DMS53 treated with DMSO at 0.1 percent for 48 hours (cell line): ENCODE data around the gene PLEKHM3.
"Not testable (repeated sequence)": the region's sequence is repeated elsewhere in the genome, so short reads cannot be mapped to it uniquely, and the experiment has no call there.

Experiments used
- DNase-seq: peaks from one replicate; lab custom pipeline; 2025; ENCODE audit not compliant: unreplicated experiment; lab: John Stamatoyannopoulos, UW

PLEKHM3 gene

DNA sequence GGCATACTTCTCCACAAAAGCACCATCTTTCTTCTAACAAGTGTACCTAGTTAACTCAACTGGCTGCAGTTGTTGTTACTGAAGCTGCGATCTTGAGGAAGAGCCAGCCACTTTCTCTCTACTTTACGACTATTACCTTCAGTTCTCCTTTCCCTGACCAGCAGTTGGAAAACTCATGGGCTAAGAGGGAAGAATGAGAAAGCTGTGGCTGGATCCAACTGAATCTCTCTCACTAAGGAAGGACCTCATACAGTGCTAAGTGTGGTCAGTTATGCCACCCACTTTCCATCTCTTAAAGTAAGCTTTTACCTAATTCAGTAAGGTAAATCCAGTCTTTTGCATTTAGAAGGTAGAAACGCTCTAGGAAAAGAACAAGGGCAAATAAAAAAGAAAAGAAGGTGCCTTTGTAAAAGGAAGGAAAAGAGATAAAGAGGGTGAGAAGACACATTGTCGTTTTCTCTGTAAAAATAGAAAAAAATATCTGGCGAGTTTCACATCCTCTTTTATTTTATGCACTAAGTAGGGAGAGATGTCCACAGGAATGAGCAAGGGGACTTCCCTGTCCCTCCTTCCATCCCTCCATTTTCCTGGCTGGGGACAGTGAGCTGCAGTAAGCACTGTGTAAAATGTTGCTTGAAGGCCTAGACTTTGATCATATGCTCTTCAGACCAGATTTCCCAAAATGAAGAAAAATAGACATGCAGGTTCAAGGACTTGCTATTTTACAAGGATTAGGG, 73.4 kb downstream of the PLEKHM3 start:
- DNase-seq, result no peak

DNA sequence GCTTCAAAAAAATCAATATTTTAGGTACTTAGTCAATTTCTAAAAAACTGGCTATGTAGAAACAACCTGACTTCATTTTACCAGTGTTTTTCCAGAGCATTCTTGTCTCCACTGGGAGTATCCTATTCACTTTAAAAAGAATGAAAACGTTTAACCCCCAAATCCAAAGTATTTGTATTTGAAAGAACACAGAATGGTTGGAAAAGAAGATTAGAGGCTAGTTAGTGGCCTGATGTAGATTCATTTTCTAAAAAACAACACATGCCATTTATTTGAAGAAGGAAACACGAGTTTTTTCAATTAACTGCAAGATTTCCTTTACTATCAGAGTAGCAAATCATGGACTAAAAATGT, 74.6 kb downstream of the PLEKHM3 start:
- no peak for DNase-seq

DNA sequence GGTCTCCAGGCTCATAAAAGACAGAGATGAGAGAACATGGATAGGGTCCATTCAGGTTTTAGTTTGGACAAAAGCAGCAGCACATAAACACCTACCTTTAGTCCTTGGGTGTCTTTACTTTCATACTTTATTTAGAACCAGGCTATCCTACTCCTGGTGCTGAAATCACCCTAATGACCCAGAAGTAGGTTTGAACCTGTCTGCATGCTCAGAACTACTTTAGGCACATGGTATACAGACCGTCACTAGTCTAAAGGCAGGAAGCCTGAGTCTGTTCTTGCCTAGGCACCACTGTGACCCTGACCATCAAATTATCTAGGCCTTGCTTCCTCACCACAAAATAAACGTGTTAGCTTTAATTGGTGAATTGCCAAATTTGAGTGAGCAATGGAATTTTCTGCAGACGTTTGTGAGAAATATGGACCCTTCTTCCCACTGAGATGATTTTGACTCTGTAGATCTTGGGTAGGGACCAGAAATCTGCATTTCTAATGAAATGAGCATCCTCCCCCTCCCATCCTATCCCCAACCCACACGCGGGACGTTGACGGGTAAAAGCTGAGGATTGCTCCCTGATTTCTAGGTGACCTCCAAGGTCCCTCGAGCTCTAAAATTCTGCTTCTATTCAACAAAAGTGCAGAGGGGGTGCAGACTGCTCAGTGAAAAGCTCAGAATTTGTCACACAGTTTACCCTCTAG, 75.1 kb downstream of the PLEKHM3 start:
- DNase-seq, result no peak

DNA sequence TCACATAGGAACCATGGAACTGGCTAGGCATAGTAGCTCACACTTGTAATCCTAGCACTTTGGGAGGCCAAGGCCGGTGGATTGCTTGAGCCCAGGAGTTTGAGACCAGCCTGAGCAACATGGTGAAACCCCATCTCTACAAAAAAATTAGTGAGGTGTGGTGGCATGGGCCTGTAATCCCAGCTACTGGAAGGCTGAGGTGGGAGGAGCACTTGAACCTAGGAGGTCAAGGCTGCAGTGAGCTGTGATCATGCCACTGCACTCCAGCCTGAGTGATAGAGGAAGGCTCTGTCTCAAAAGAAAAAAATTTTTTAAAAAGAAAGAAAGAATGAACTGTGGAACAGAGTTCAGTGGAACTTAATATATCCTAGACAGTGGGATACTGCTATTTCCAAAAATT, 76.1 kb downstream of the PLEKHM3 start:
- DNase-seq, result not testable (repeated sequence)

GRCh38 chr2:207944979-207945600, 80.2 kb downstream of the PLEKHM3 start:
- DNase-seq, result no peak

DNA sequence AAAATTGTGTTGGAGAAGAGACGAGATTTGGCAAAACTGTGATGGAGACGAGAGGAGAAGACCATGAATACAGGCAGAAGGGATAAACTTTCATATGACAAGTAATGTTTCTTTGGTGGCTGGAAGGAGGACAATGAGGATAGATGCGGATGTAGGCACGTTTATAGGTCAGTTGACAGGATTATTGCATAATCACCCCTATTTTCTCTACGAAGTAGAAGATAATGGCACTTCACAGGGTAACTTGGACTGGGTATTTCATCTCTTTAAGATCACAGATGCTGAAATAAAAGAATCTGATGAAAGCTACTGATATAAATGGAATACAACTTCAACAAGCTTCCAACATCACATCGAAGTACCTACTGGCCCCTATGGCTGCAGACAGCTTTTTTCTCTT, 81.0 kb downstream of the PLEKHM3 start:
- DNase-seq, result no peak

- peak; percentile 46 for DNase-seq
Observed at GRCh38 chr2:207939342-207940108, 85.8 kb downstream of the PLEKHM3 start.

DNA sequence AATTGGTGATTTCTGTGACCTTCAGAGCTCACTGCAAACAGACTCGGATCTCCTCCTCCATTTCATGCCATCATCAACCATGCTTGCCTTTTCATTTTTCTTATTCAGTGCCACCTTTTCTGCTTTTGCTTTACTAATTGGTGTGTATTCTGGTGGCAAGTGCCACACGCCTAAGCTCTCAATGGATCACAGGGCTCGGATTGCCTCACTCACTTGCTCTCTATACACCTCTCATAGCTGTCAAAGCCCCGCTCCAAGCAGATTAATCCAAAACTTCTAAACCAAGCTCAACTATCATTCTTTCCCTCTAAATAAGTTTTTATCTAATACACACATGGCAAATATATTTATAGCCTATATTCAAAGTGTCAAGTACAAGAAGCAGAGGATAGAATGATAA, 86.4 kb downstream of the PLEKHM3 start:
- DNase-seq, result no peak

- no peak for DNase-seq
Observed at GRCh38 chr2:207938415-207938814, 86.9 kb downstream of the PLEKHM3 start.

DNA sequence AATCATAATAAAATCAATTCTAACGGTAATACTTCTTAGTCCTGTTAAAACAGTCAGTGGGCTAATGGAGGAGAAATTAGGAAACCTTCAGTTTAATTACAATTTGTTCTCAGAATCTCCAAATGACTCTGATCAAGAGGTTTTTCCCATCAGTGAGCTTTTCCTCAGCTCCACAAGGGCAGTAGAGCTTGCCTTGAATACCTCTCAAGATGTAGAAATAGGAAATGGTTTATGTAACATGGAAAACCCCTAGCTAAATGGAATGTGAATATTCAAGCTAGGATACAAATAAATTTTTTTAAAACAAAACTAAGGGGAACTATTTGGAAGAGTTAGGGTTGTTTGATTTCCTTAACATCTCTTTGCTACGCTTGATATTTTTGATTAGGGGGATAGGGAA, 87.5 kb downstream of the PLEKHM3 start:
- DNase-seq, result no peak

DNA sequence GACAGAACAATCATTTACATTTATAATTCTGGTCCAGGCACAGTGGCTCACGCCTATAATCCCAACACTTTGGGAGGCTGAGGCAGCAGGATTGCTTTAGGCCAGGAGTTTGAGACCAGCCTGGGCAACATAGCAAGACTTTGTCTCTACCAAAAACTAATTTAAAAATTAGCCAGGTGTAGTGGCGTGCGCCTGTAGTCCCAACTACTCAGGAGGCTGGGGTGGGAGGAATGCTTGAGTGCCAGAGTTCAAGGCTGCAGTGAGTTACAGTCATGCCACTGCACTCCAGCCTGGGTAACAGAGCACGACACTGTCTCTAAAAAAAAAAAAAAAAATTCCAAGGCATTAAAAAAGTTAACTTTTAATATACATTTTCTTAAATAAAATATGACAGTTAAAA, 88.1 kb downstream of the PLEKHM3 start:
- no peak for DNase-seq

- no peak for DNase-seq
Observed at GRCh38 chr2:207936380-207936779, 88.9 kb downstream of the PLEKHM3 start.

DNA sequence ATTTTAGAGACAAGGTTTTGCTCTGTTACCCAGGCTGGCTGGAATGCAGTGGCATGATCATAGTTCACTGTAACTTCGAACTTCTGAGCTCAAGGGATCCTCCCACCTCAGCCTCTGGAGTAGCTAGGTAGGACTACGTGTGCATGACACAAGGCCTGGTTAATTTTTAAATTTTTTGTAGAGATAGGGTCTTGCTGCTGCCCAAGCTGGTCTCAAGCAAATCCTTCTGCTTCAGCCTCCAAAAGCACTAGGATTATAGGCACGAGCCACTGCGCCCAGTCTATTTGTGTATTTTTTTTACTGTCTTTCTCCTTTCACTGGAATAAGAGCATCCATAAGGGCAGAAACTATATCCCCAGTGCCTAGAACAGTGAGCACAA, 89.3 kb downstream of the PLEKHM3 start:
- no peak for DNase-seq

- no peak for DNase-seq
Observed at GRCh38 chr2:207935121-207935990, 90.0 kb downstream of the PLEKHM3 start.

DNA sequence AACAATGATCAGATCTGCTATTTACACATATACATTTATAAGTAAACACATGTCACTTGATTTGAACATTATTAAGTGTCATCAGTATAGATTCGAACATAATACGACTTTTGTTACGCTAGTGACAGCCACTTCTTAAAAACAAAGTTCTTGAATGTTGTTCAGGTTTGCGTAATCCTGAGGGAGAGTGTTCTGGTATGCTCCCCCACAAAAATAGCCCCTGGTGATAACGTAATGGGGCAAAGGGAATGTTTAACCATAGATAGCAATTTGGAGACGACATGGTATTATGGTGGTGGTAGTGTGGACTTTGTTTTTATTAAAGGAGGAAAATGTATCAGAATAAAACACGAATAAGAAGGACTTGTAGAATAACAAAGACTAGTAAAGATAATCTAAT, 90.6 kb downstream of the PLEKHM3 start:
- no peak for DNase-seq

DNA sequence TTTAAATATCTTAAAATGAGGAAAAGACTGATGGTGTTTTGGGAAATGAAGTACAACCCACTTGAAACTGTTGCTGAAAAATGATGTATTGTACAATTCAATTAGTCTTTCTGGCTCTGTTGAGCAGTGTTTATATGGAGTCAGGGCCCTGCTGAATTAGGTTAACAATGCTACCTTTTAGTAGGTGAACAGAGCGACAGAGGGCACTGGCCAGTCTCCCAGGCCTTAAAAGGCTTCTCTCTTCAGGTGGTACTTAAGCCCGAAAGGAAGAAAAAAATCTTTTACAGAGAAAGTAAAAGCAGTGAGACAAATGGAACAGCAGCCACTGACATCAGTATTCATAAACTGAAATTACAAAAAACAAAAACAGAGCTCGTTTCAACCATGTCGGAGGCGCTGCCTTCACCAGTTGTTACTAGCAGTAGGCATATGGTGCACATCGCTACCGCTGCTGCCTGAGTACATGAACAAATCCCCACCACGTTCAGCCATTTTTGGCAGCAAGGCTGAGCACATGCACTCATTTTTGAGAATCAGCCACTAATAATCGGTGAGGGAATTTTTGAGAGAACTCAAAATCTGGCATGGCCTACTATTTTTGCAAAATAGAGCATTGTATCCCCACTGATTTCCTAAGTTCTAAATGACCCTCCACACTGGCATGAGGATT, 91.8 kb downstream of the PLEKHM3 start:
- no peak for DNase-seq

DNA sequence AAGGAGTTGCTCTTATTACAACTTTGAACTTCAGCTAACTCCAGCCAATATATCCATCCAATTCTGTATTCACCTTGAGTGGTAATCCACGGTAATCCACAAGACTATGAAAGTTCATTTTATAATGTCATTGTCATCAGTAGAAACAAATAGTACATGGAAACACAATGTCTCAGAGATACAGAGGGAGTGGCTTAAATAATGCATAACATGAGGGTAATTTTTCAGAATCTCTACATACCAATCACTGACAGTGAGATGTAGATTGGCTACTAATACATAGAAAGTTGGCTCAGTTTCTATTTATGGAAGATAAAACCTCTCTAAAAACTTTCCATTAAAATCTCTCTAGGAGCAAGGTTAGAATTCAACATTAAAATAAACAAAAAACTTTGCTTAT, 93.2 kb downstream of the PLEKHM3 start:
- no peak for DNase-seq

DNA sequence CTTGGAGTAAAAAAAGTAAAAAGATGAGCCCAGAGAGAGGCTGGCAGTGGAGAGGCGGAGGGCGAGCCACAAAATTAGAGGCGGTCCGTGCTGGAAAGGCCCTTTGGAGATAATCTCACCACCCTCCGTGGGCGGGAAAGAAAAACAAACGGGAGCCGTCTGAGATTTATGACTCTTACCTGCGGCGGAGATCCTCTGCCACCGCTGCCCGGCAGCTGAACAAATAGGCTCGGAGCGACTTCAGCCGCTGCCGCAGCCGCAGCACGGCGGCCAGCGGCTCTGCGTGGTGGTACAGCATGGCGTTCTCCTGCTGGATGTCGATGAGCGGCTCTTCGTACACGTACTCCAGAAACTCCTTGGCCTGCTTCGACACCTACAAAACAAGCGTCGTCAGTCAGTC, 94.6 kb downstream of the PLEKHM3 start:
- DNase-seq, result peak; percentile 90

DNA sequence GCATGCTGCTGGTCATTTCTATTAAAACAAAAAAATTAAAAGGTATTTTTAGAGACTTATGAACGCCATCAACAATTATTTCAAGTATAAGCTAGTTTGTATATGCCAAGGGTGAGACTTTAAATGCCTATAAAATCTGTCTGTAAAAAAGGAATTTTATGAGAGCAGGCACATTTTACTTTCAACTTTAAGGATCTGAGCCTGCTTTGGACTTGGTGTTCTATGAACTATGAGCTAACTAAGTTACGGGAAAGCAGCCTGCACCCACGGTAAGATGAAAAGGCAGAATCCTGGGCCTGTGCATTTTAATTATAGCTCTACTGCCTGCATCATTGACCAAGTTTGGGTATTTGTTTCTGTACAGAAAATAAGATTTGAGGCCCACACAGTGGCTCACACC, 95.4 kb downstream of the PLEKHM3 start:
- DNase-seq, result no peak

DNA sequence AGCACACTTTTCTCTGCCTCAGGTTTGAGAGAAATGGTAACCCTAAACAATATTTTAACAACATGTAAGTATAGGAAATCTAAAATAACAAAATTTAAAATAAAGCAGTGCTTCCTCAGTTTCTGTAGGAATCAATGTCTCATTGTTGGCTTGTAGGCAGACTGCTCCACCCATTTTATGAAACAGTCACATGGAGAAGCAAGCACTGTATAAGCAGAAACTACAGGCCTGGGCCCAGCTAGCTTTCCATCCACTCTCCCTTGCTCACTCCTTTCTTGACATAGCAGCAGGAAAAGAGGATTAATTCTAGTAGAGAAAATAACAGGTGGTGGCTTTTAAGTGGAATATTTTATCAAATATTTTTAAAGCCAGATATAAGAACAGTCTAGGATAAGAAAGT, 97.2 kb downstream of the PLEKHM3 start:
- DNase-seq, result no peak
